A549 (cell line): ENCODE data around the gene RRP9. TPM values are rescaled to one million over a fixed set of nuclear protein-coding genes. Genes with fewer than 3 reads are reported as not detected.

Experiments
- ATAC-seq, 2 experiments: fragments of 200-7000 bp in 1 of 2; fragments of >200 bp in 1 of 2; cut with Nextera tagmentation in 1 of 2; cut with Tn5 transposase in 1 of 2; 3 replicates each; pipeline versions ENCODE4 v1.8.0 to v1.9.1; 2018 to 2020; ENCODE audit warnings: mild to moderate bottlenecking in 1 of 2, moderate library complexity in 1 of 2
- CTCF ChIA-PET: fragments of 300-600 bp; sonication (Branson Sonifier 250); formaldehyde crosslinking; extraction: SDS; loops from one replicate; lab custom pipeline; 2021; ENCODE audit warnings: antibody characterized with exemption, inconsistent platforms; lab: Yijun Ruan, JAX
- POLR2A ChIA-PET: fragments of 350-600 bp; formaldehyde crosslinking; extraction: SDS; loops from one replicate; lab custom pipeline; 2021; ENCODE audit warnings: antibody characterized with exemption, inconsistent platforms; lab: Yijun Ruan, JAX
- DNase-seq, 2 experiments: peaks; one replicate each; pipeline versions ENCODE4 v3.0.0 to v3.0.0-alpha.2; 2011 to 2016; ENCODE audit warnings: low read depth in 1 of 2, low spot score in 1 of 2
- FAIRE-seq: peaks from 2 replicates; lab custom pipeline; 2011; peaks lifted over from hg19 to GRCh38; lab: Jason Lieb, UNC
- H3K27ac ChIP-seq, 2 experiments: fragments of >200 bp; sonication (Bioruptor Twin); formaldehyde crosslinking; 3 replicates each; pipeline ENCODE4 v1.5.1; 2016 to 2017
- H3K4me1 ChIP-seq: fragments of >200 bp; sonication (Bioruptor Twin); formaldehyde crosslinking; 3 replicates; pipeline ENCODE4 v1.6.1; 2016
- H3K4me2 ChIP-seq: fragments of >200 bp; sonication (Bioruptor Twin); formaldehyde crosslinking; 3 replicates; pipeline ENCODE4 v1.6.1; 2016
- H3K4me3 ChIP-seq: fragments of >200 bp; sonication (Bioruptor Twin); formaldehyde crosslinking; 3 replicates; pipeline ENCODE4 v1.5.1; 2016
- H3K9me3 ChIP-seq: fragments of >200 bp; sonication (Bioruptor Twin); formaldehyde crosslinking; 3 replicates; pipeline ENCODE4 v1.6.1; 2016
- BHLHE40 ChIP-seq: IDR thresholded peaks from 2 replicates; pipeline ENCODE4 v1.6.1; 2012; ENCODE audit warnings: low read depth, low read length, inconsistent platforms
- CBX2 ChIP-seq: fragments of 200-600 bp; sonication (generic); IDR thresholded peaks from 2 replicates; pipeline ENCODE4 v1.6.1; 2016; ENCODE audit warnings: low read depth, mild to moderate bottlenecking, borderline replicate concordance
- CBX8 ChIP-seq: fragments of 200-600 bp; sonication (generic); IDR thresholded peaks from 2 replicates; pipeline ENCODE4 v1.6.1; 2016
- CEBPB ChIP-seq, 2 experiments: fragments of >200 bp in 1 of 2; sonication (Bioruptor Twin) in 1 of 2; formaldehyde crosslinking in 1 of 2; IDR thresholded peaks; 2 replicates each; pipeline ENCODE4 v1.6.1; 2012 to 2016
- EHF ChIP-seq: fragments of 250-450 bp; sonication (Bioruptor Pico); IDR thresholded peaks from 2 replicates; pipeline ENCODE4 v1.5.0; 2020; ENCODE audit warnings: mild to moderate bottlenecking
- EHMT2 ChIP-seq: fragments of 200-600 bp; sonication (generic); IDR thresholded peaks from 2 replicates; pipeline ENCODE4 v1.6.1; 2016; ENCODE audit warnings: antibody characterized with exemption, low read depth, mild to moderate bottlenecking, moderate library complexity
- EP300 ChIP-seq, 2 experiments: fragments of >200 bp; sonication (Bioruptor Twin); formaldehyde crosslinking; IDR thresholded peaks; 2 replicates in 1 of 2; 3 replicates in 1 of 2; pipeline ENCODE4 v1.6.1; 2016 to 2017
- ESRRA ChIP-seq: fragments of 150-350 bp; IDR thresholded peaks from 2 replicates; pipeline ENCODE4 v1.6.1; 2014; ENCODE audit warnings: mild to moderate bottlenecking, low read length, borderline replicate concordance
- GATA3 ChIP-seq: IDR thresholded peaks from 2 replicates; pipeline ENCODE4 v1.6.1; 2012; ENCODE audit warnings: borderline replicate concordance
- HMGXB4 ChIP-seq: fragments of 250-450 bp; sonication (Bioruptor Pico); IDR thresholded peaks from 2 replicates; pipeline ENCODE4 v1.5.0; 2021; ENCODE audit warnings: mild to moderate bottlenecking, moderate library complexity, borderline replicate concordance
- MAFK ChIP-seq: fragments of 450-650 bp; IDR thresholded peaks from 2 replicates; pipeline ENCODE4 v1.6.1; 2014; ENCODE audit not compliant: partially characterized antibody
- NR3C1 ChIP-seq: fragments of >200 bp; sonication (Bioruptor Twin); formaldehyde crosslinking; IDR thresholded peaks from 3 replicates; pipeline ENCODE4 v1.6.1; 2017
- PHF8 ChIP-seq: fragments of 200-600 bp; sonication (generic); IDR thresholded peaks from 2 replicates; pipeline ENCODE4 v1.6.1; 2016; ENCODE audit warnings: low read depth, mild to moderate bottlenecking, antibody characterized with exemption, moderate library complexity, borderline replicate concordance
- POLR2AphosphoS2 ChIP-seq: conservative IDR thresholded peaks from 2 replicates; pipeline ENCODE4 v1.6.1; 2012; ENCODE audit warnings: low read length, improper control_type of control experiment, inconsistent platforms
- RARB ChIP-seq: fragments of 250-450 bp; sonication (Bioruptor Pico); IDR thresholded peaks from 2 replicates; pipeline ENCODE4 v1.8.0; 2021; ENCODE audit warnings: mild to moderate bottlenecking, moderate library complexity
- REST ChIP-seq: fragments of 200-600 bp; sonication (generic); IDR thresholded peaks from 2 replicates; pipeline ENCODE4 v1.6.1; 2016; ENCODE audit warnings: antibody characterized with exemption, mild to moderate bottlenecking, moderate library complexity
- RFX5 ChIP-seq: fragments of 450-650 bp; IDR thresholded peaks from 2 replicates; pipeline ENCODE4 v1.7.1; 2014; ENCODE audit warnings: antibody characterized with exemption, mild to moderate bottlenecking, moderate library complexity
- WGBS: methylation state at CpG from one replicate; pipeline ENCODE4 v1.1.6; 2017; ENCODE audit errors: missing lambda C conversion rate; 5-methylcytosine and 5-hydroxymethylcytosine counted together
- polyA plus RNA-seq, 4 experiments: library from polyadenylated mRNA; depleted of rRNA in 3 of 4; stranded (reverse); fragments of >200 nt; fragmentation: RNase III in 1 of 4; extraction: RNeasy Plus Mini Kit Qiagen cat#74134 plus additional on column Dnase treatment in 1 of 4; gene quantifications; 2 replicates in 3 of 4; 3 replicates in 1 of 4; pipeline ENCODE4 v1.2.3, GENCODE V29; 2011 to 2017

RRP9 gene
- polyA plus RNA-seq, 2 of the 4 experiments (the other 2 are of a cell fraction) = 17.0 to 34.3 TPM

GRCh38 chr3:51957520-51958205 lies 16.0 kb upstream of the RRP9 start (continued):
- no peak for TF ChIP-seq ESRRA
- TF ChIP-seq BHLHE40 = no peak
- TF ChIP-seq NR3C1 = no peak
- TF ChIP-seq CBX8 = no peak

- no peak for DNase-seq
- H3K9me3 ChIP-seq = no peaks in the 10 kb centered on the region
- ChIA-PET POLR2A (no interaction called here), CTCF (interaction anchor here (1.4 to 2.9 kb wide), 2 partner anchors 13 to 18 kb away, joined by 9 to 13 read pairs; partner anchors contain the start of genes ABHD14B and PARP3)
- FAIRE-seq = no peak
- H3K4me1 ChIP-seq = no peaks in the 10 kb centered on the region; the same call in 1 of the 3 replicates
- H3K4me2 ChIP-seq = no peak overlapping the region
- WGBS = 92% methylated on average over 67 of the region's 97 CpGs
- peak in 1 of 2 experiments; percentile 48; a peak in 3 of 6 replicates for ATAC-seq
- TF ChIP-seq EHMT2 (no peak), EHF (CRISPR knock-in tag) (no peak), CEBPB (IDR thresholded peaks at IDR 0.05) (no peak), MAFK (no peak), BHLHE40 (no peak), CBX2 (no peak), PHF8 (no peak), RFX5 (no peak), RARB (no peak), EP300 (IDR thresholded peaks at IDR 0.05) (no peak), POLR2AphosphoS2 (no peak), REST (no peak), HMGXB4 (CRISPR knock-in tag) (no peak), GATA3 (no peak)
- TF ChIP-seq, all 56 proteins: peak for 0
- no peak overlapping the region for H3K27ac ChIP-seq
- no peak overlapping the region for H3K4me3 ChIP-seq
These were observed 14.4 kb upstream of the RRP9 start for GRCh38 chr3:51955893-51956770.
